ES-I3 (cell line): Measurements from ENCODE around the gene PLB1.

Experiments
- H3K36me3 ChIP-seq: 2 replicates; pipeline ENCODE4 v1.6.1; 2013; ENCODE audit warnings: mild to moderate bottlenecking, low read length, control low read depth, moderate library complexity; ENCODE audit not compliant: insufficient read depth
- H3K4me1 ChIP-seq: 2 replicates; pipeline ENCODE4 v1.6.1; 2013; ENCODE audit warnings: mild to moderate bottlenecking, control low read depth, low read length; ENCODE audit not compliant: insufficient read depth
- H3K9ac ChIP-seq: 2 replicates; pipeline ENCODE4 v1.6.1; 2013; ENCODE audit warnings: low read depth, mild to moderate bottlenecking, low read length, moderate library complexity
- H3K9me3 ChIP-seq: 2 replicates; pipeline ENCODE4 v1.6.1; 2013; ENCODE audit warnings: mild to moderate bottlenecking, low read length, moderate library complexity; ENCODE audit not compliant: control insufficient read depth, insufficient read depth

The PLB1 gene

GRCh38 chr2:28648671-28649395, 153.0 kb downstream of the PLB1 start:
- Histone ChIP-seq H3K36me3 (no peaks in the 10 kb centered on the region), H3K4me1 (peaks cover 11% of the 10 kb centered on the region; the same call in 1 of the 2 replicates), H3K9me3 (no peaks in the 10 kb centered on the region), H3K9ac (no peak overlapping the region)

DNA sequence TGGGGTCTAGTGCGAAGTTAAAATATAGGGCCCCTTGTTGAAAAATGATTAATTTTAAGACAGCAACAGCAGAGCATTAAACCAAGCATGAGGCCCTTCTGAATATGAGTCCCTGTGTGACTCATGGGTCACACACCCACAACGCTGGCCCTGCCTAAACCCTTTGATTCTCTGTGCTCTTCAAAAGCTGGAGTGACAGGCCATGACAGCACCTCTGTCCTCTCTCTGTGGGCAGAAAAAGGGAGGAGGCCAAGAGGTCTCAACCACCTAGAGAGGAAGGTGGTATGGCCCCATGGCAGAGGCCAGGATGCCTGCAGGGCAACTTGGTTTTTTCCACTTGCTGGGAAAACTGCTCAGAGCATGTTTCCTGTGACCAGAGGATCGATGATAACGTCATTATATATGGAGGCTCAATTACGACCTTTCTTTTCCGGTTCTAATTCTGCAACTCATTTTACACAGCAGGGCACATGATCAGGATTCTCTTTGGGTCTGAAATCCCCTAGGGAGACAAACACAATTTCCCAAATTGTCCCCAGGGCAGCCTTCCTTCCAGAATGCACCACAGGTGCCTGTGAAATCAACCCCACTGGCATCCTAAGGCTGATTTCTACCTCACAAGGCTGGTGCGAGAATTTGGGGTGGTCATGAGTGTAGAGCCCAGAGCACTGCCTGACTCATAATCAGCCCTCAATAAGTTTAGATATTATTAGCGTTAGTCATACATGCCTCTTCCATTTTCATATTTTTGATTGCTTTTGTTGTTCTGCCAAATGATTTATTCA, 153.8 kb downstream of the PLB1 start:
- H3K36me3 ChIP-seq = no peaks in the 10 kb centered on the region
- peaks cover 3% of the 10 kb centered on the region; the same call in 1 of the 2 replicates for H3K4me1 ChIP-seq
- no peaks in the 10 kb centered on the region for H3K9me3 ChIP-seq
- no peak overlapping the region for H3K9ac ChIP-seq

DNA sequence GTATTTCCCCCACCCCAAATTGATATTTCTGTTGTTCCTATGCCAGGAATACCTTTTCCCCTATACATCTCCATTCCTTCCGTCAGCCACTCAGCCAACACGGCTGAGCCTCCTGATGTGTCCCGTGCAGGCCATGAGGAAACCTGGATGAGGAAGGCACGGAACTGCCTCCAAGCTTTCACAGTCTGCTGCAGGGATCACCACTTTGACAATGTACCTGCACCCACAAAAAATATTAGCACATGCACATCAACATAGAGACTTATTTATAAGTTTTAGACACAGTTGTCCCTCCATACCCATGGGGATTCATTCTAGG, 154.4 kb downstream of the PLB1 start:
- no peak overlapping the region for H3K9ac ChIP-seq
- H3K36me3 ChIP-seq = no peaks in the 10 kb centered on the region
- peaks cover 3% of the 10 kb centered on the region; the same call in 1 of the 2 replicates for H3K4me1 ChIP-seq
- no peaks in the 10 kb centered on the region for H3K9me3 ChIP-seq

DNA sequence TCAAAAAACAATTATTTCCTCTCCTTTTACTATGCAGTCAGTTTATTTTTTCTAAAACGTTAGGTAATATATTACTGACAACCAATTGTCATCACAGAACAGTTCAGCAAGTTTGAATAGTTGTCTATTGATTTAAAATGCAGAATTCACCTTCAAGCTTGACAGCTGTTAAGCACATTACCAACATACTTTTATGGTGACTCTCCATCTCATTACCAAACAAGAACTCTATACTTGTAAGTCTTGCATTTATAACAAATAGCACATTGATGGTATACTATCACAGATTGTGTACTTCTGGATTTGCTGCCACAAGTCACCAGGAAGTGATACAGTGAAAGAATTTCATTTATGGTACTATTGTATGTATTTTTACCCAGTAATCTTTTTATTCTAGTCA, 156.4 kb downstream of the PLB1 start:
- Histone ChIP-seq H3K36me3 (no peaks in the 10 kb centered on the region), H3K4me1 (peaks cover 6% of the 10 kb centered on the region; the same call in 1 of the 2 replicates), H3K9ac (no peak overlapping the region), H3K9me3 (no peaks in the 10 kb centered on the region)

GRCh38 chr2:28653892-28654662, 158.2 kb downstream of the PLB1 start:
- H3K9ac ChIP-seq = no peak overlapping the region
- no peaks in the 10 kb centered on the region for H3K9me3 ChIP-seq
- H3K36me3 ChIP-seq = no peaks in the 10 kb centered on the region
- H3K4me1 ChIP-seq = peaks cover 8% of the 10 kb centered on the region; the same call in 1 of the 2 replicates

GRCh38 chr2:28654663-28655320, 158.9 kb downstream of the PLB1 start:
- H3K4me1 ChIP-seq = peaks cover 5% of the 10 kb centered on the region; the same call in 1 of the 2 replicates
- no peaks in the 10 kb centered on the region for H3K36me3 ChIP-seq
- H3K9me3 ChIP-seq = no peaks in the 10 kb centered on the region
- H3K9ac ChIP-seq = no peak overlapping the region

DNA sequence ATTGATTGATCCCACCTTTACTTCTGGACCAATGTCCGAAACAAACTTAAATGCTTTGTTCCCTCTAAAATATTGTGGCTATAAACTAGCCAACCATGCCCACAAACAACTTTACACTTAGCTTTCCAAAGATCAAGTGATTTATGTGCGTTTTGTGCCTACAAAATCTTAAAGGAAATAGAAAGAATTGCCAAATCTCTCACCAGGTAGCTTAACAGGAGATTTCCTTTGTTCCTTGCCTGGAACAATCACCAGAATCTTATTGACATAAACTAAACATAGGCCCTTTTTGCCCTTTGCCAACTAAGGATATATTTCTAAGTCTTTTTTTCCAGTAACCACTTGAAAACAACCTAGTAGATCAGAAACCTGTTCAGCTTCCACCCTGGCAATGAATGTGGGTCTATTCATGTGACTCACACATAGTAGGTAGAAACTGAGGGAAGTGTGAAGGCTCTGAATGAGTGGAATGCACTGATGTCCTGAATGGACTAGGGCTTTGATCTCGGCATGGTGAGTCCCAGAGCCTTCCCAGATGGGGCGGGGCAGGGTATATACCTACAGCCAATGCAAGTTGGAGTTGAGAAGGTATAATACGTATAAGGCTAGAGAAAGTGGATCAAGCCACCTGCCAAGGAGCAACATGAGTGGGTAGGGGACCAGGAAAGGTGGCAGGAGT, 161.2 kb downstream of the PLB1 start:
- H3K36me3 ChIP-seq = no peaks in the 10 kb centered on the region
- H3K9me3 ChIP-seq = no peaks in the 10 kb centered on the region
- no peak overlapping the region for H3K9ac ChIP-seq
- peaks cover 5% of the 10 kb centered on the region; the same call in 1 of the 2 replicates for H3K4me1 ChIP-seq

GRCh38 chr2:28658369-28658768, 162.5 kb downstream of the PLB1 start:
- peaks cover 10% of the 10 kb centered on the region; the same call in 1 of the 2 replicates for H3K4me1 ChIP-seq
- H3K9ac ChIP-seq = no peak overlapping the region
- no peaks in the 10 kb centered on the region for H3K36me3 ChIP-seq
- H3K9me3 ChIP-seq = no peaks in the 10 kb centered on the region

- H3K9me3 ChIP-seq = no peaks in the 10 kb centered on the region; the same call in 1 of the 2 replicates
- peaks cover 10% of the 10 kb centered on the region; the same call in 1 of the 2 replicates for H3K4me1 ChIP-seq
- H3K9ac ChIP-seq = no peak overlapping the region
- H3K36me3 ChIP-seq = no peaks in the 10 kb centered on the region
These were observed 163.3 kb downstream of the PLB1 start for GRCh38 chr2:28659127-28659526.

DNA sequence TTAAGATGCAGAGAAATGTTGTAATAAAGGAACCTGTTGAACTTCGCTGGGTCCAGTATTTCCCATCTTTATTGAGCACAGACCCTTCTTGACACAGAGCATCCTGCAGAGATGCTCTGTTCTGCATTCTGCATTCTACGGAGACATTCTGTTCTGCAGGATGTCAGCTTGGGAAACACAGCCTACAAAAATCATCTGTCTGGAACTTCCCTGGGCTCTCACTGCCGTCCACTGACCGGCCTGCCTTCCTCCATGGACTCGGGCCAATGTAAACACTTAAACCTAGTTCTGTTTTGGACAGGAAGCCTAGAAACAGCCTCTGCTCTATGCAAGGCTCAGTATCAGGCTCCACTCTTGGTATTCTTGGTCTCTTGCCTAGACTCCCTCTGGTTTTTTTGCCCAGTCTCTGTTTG, 165.7 kb downstream of the PLB1 start:
- no peaks in the 10 kb centered on the region for H3K36me3 ChIP-seq
- no peak overlapping the region for H3K9ac ChIP-seq
- no peaks in the 10 kb centered on the region; the same call in 1 of the 2 replicates for H3K9me3 ChIP-seq
- H3K4me1 ChIP-seq = peaks cover 10% of the 10 kb centered on the region; the same call in 1 of the 2 replicates

DNA sequence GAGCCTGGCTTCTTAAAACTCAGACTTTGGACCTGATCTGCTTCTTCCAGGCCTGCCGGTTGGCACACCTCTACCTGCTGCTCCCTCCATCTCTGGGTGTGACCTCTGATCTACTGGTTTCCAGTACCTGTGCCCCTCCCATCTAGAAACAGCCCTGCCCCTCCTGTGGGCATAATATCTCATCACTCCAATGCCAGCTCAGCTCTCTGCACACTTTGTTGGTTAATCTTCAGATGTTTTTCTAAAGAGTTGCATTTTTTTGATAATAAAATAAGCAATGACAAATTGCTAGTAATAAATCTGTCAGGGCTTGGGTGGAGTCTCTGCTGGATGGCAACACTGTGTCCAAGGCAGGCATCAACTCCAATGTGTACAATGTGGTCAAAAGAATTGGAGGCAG, 166.2 kb downstream of the PLB1 start:
- H3K9ac ChIP-seq = no peak overlapping the region
- no peaks in the 10 kb centered on the region; the same call in 1 of the 2 replicates for H3K9me3 ChIP-seq
- H3K36me3 ChIP-seq = no peaks in the 10 kb centered on the region
- peaks cover 9% of the 10 kb centered on the region; the same call in 1 of the 2 replicates for H3K4me1 ChIP-seq

- Histone ChIP-seq H3K9ac (no peak overlapping the region), H3K4me1 (peaks cover 5% of the 10 kb centered on the region; the same call in 1 of the 2 replicates), H3K36me3 (no peaks in the 10 kb centered on the region), H3K9me3 (no peaks in the 10 kb centered on the region; the same call in 1 of the 2 replicates)
These were observed 166.8 kb downstream of the PLB1 start for GRCh38 chr2:28662468-28663181.

GRCh38 chr2:28663359-28663758, 167.5 kb downstream of the PLB1 start:
- no peaks in the 10 kb centered on the region; the same call in 1 of the 2 replicates for H3K9me3 ChIP-seq
- peaks cover 5% of the 10 kb centered on the region; the same call in 1 of the 2 replicates for H3K4me1 ChIP-seq
- no peaks in the 10 kb centered on the region for H3K36me3 ChIP-seq
- H3K9ac ChIP-seq = no peak overlapping the region
